IMR-90 (cell line): Measurements from ENCODE around the gene PTAR1. TPM values are rescaled to one million over a fixed set of nuclear protein-coding genes. Genes with fewer than 3 reads are reported as not detected.

Experiments used
- ATAC-seq: fragments of 200-7000 bp; cut with Tn5 transposase; 2 replicates; pipeline ENCODE4 v1.9.1; 2020; ENCODE audit warnings: low read depth, mild to moderate bottlenecking, moderate library complexity
- BruUV-seq: library from RNA; stranded (reverse); fragments of 400-500 nt; replicated peaks from 2 replicates; lab custom pipeline; 2021; lab: Mats Ljungman, UMichigan
- CTCF ChIA-PET: fragments of 300-600 bp; formaldehyde crosslinking; extraction: SDS; loops from one replicate; lab custom pipeline; 2021; ENCODE audit warnings: antibody characterized with exemption; lab: Yijun Ruan, JAX
- POLR2A ChIA-PET: fragments of 300-600 bp; sonication (Branson Sonifier 250); formaldehyde crosslinking; loops from one replicate; lab custom pipeline; 2022; ENCODE audit warnings: antibody characterized with exemption; ENCODE audit not compliant: unreplicated experiment; lab: Charles Lee
- DNase-seq: peaks from one replicate; pipeline ENCODE4 v3.0.0; 2013
- H2AFZ ChIP-seq: replicated peaks from 2 replicates; pipeline ENCODE3; 2013; ENCODE audit warnings: low read length, mild to moderate bottlenecking; ENCODE audit not compliant: poor library complexity
- H2AK5ac ChIP-seq: 2 replicates; pipeline ENCODE4 v1.6.1; 2013; ENCODE audit warnings: low read depth, low read length, inconsistent platforms
- H2AK9ac ChIP-seq: replicated peaks from 2 replicates; pipeline ENCODE3; 2013; ENCODE audit warnings: mild to moderate bottlenecking, low read depth, low read length, moderate library complexity; ENCODE audit not compliant: poor library complexity
- H2BK120ac ChIP-seq: 2 replicates; pipeline ENCODE4 v1.6.1; 2013; ENCODE audit warnings: low read depth, low read length, inconsistent platforms
- H2BK15ac ChIP-seq: 3 replicates; pipeline ENCODE4 v1.6.1; 2013; ENCODE audit warnings: low read depth, low read length, inconsistent platforms
- H2BK20ac ChIP-seq: 2 replicates; pipeline ENCODE4 v1.6.1; 2013; ENCODE audit warnings: low read depth, mild to moderate bottlenecking, inconsistent platforms, low read length, moderate library complexity
- H2BK5ac ChIP-seq: 2 replicates; pipeline ENCODE4 v1.6.1; 2013; ENCODE audit warnings: mild to moderate bottlenecking, low read depth, low read length, inconsistent platforms; ENCODE audit not compliant: poor library complexity, severe bottlenecking
- H3K14ac ChIP-seq: replicated peaks from 2 replicates; pipeline ENCODE4 v1.6.1; 2013; ENCODE audit warnings: low read depth, low read length, inconsistent platforms
- H3K18ac ChIP-seq: 2 replicates; pipeline ENCODE4 v1.6.1; 2013; ENCODE audit warnings: low read depth, low read length, control low read depth
- H3K23ac ChIP-seq: 2 replicates; pipeline ENCODE4 v1.6.1; 2013; ENCODE audit warnings: low read depth, low read length, inconsistent platforms
- H3K27ac ChIP-seq: 2 replicates; pipeline ENCODE4 v1.5.1; 2013; ENCODE audit warnings: mild to moderate bottlenecking, control low read depth, low read length; ENCODE audit not compliant: insufficient read depth
- H3K27me3 ChIP-seq: 2 replicates; pipeline ENCODE4 v1.6.1; 2013; ENCODE audit warnings: low read length; ENCODE audit not compliant: control insufficient read depth, insufficient read depth
- H3K36me3 ChIP-seq: 2 replicates; pipeline ENCODE4 v1.6.1; 2013; ENCODE audit warnings: low read length, mixed read lengths; ENCODE audit not compliant: control insufficient read depth, insufficient read depth
- H3K4ac ChIP-seq: 2 replicates; pipeline ENCODE4 v1.6.1; 2013; ENCODE audit warnings: low read depth, low read length, inconsistent platforms
- H3K4me1 ChIP-seq: 2 replicates; pipeline ENCODE4 v1.6.1; 2013; ENCODE audit warnings: low read length, mixed read lengths; ENCODE audit not compliant: control insufficient read depth, insufficient read depth
- H3K4me2 ChIP-seq: 2 replicates; pipeline ENCODE4 v1.6.1; 2013; ENCODE audit warnings: low read depth, mild to moderate bottlenecking, control low read depth, low read length, moderate library complexity
- H3K4me3 ChIP-seq: 2 replicates; pipeline ENCODE4 v1.5.1; 2013; ENCODE audit warnings: low read depth, mild to moderate bottlenecking, control low read depth, low read length, moderate library complexity; ENCODE audit not compliant: insufficient read depth
- H3K56ac ChIP-seq: 2 replicates; pipeline ENCODE4 v1.6.1; 2013; ENCODE audit warnings: low read length, inconsistent platforms; ENCODE audit not compliant: insufficient read depth; ENCODE audit errors: extremely low read depth
- H3K79me1 ChIP-seq, 2 experiments: 2 replicates each; pipeline ENCODE4 v1.6.1; 2013; ENCODE audit warnings: low read length in 2 of 2, inconsistent platforms in 1 of 2, low read depth in 1 of 2
- H3K9ac ChIP-seq: 2 replicates; pipeline ENCODE4 v1.6.1; 2013; ENCODE audit warnings: low read depth, low read length, control low read depth
- H3K9me1 ChIP-seq: 2 replicates; pipeline ENCODE4 v1.6.1; 2013; ENCODE audit warnings: low read length, inconsistent platforms; ENCODE audit not compliant: insufficient read depth
- H3K9me3 ChIP-seq: 2 replicates; pipeline ENCODE4 v1.6.1; 2013; ENCODE audit warnings: low read length; ENCODE audit not compliant: control insufficient read depth, insufficient read depth
- H4K20me1 ChIP-seq: 2 replicates; pipeline ENCODE4 v1.6.1; 2013; ENCODE audit warnings: low read length, inconsistent platforms; ENCODE audit not compliant: insufficient read depth
- H4K5ac ChIP-seq: 2 replicates; pipeline ENCODE4 v1.6.1; 2013; ENCODE audit warnings: mild to moderate bottlenecking, low read depth, low read length, control low read depth
- H4K8ac ChIP-seq, 2 experiments: 2 replicates each; pipeline ENCODE4 v1.6.1; 2013; ENCODE audit warnings: low read depth in 2 of 2, low read length in 2 of 2, control low read depth in 1 of 2, inconsistent platforms in 1 of 2
- H4K91ac ChIP-seq: 2 replicates; pipeline ENCODE4 v1.6.1; 2013; ENCODE audit warnings: low read depth, low read length, inconsistent platforms; ENCODE audit not compliant: insufficient read depth
- BHLHE40 ChIP-seq: fragments of 150-350 bp; IDR thresholded peaks from 2 replicates; pipeline ENCODE4 v1.6.1; 2016; ENCODE audit warnings: mild to moderate bottlenecking, low read depth, low read length
- CEBPB ChIP-seq: IDR thresholded peaks from 2 replicates; pipeline ENCODE4 v1.6.1; 2012; ENCODE audit warnings: low read depth, low read length, improper control_type of control experiment
- CHD1 ChIP-seq: IDR thresholded peaks from 2 replicates; pipeline ENCODE4 v1.6.1; 2012; ENCODE audit warnings: low read depth, low read length, improper control_type of control experiment
- MAFK ChIP-seq: IDR thresholded peaks from 2 replicates; pipeline ENCODE4 v1.6.1; 2012; ENCODE audit warnings: low read depth, low read length, improper control_type of control experiment
- MAZ ChIP-seq: IDR thresholded peaks from 2 replicates; pipeline ENCODE4 v1.6.1; 2012; ENCODE audit warnings: low read depth, mild to moderate bottlenecking, low read length, improper control_type of control experiment, moderate library complexity, borderline replicate concordance
- MXI1 ChIP-seq: IDR thresholded peaks from 2 replicates; pipeline ENCODE4 v1.6.1; 2012; ENCODE audit warnings: low read depth, mild to moderate bottlenecking, low read length, moderate library complexity, borderline replicate concordance
- POLR2A ChIP-seq: IDR thresholded peaks from 2 replicates; pipeline ENCODE4 v1.6.1; 2012; ENCODE audit warnings: mild to moderate bottlenecking, low read depth, low read length
- RAD21 ChIP-seq: IDR thresholded peaks from 2 replicates; pipeline ENCODE4 v1.6.1; 2012; ENCODE audit warnings: low read length, improper control_type of control experiment
- SMC3 ChIP-seq: fragments of 150-350 bp; IDR thresholded peaks from 2 replicates; pipeline ENCODE4 v1.6.1; 2016; ENCODE audit warnings: low read depth, mild to moderate bottlenecking, antibody characterized with exemption, low read length, moderate library complexity
- WGBS, 2 experiments: methylation state at CpG; one replicate each; pipeline versions ENCODE4 v1.1.5 to v1.1.7; 2013; ENCODE audit warnings: missing lambda C conversion rate in 2 of 2; ENCODE audit not compliant: insufficient read length in 1 of 2; ENCODE audit errors: extremely low coverage in 2 of 2; 5-methylcytosine and 5-hydroxymethylcytosine counted together
- dilution Hi-C: fragments of 300-500 bp; cut with HindIII; formaldehyde crosslinking; loops from one replicate; pipeline ENCODE4 v1.14.3; 2018; ENCODE audit warnings: low sequenced_read_pairs; ENCODE audit not compliant: unreplicated experiment
- in situ Hi-C: fragments of 300-500 bp; cut with MboI; formaldehyde crosslinking; loops from 3 replicates; pipeline ENCODE4 v1.14.3; 2019; ENCODE audit warnings: low sequenced_read_pairs, inconsistent platforms, mixed read lengths
- intact Hi-C: fragments of 100-400 bp; cut with micrococcal nuclease; formaldehyde crosslinking; loops from 2 replicates; pipeline ENCODE4 v1.10.0; 2022
- polyA plus RNA-seq, 3 experiments: library from polyadenylated mRNA; depleted of rRNA; stranded (reverse); fragments of >200 nt; gene quantifications; 2 replicates each; pipeline ENCODE4 v1.2.3, GENCODE V29; 2012; ENCODE audit warnings: low replicate concordance in 1 of 3
- total RNA-seq: library from RNA; depleted of rRNA; stranded (reverse); fragments of >200 nt; gene quantifications from 2 replicates; pipeline ENCODE4 v1.2.3, GENCODE V29; 2012
- TF ChIP-seq, protein P1 (sequence below): fragments of 150-350 bp; IDR thresholded peaks from 2 replicates; pipeline ENCODE4 v1.6.1; 2017; ENCODE audit warnings: mild to moderate bottlenecking, antibody characterized with exemption, low read length, low read depth
- TF ChIP-seq, protein P2 (sequence below): conservative IDR thresholded peaks from 2 replicates; pipeline ENCODE4 v1.5.1; 2012; ENCODE audit warnings: mild to moderate bottlenecking, low read depth, low read length, improper control_type of control experiment
- TF ChIP-seq, protein P3 (sequence below): fragments of 150-350 bp; IDR thresholded peaks from 2 replicates; pipeline ENCODE4 v1.6.1; 2016; ENCODE audit warnings: low read depth, mild to moderate bottlenecking, low read length, moderate library complexity, borderline replicate concordance

Gene PTAR1
- total and polyA plus RNA-seq, 2 of the 4 experiments (the other 2 are of a cell fraction): 10.6 to 110 TPM

DNA sequence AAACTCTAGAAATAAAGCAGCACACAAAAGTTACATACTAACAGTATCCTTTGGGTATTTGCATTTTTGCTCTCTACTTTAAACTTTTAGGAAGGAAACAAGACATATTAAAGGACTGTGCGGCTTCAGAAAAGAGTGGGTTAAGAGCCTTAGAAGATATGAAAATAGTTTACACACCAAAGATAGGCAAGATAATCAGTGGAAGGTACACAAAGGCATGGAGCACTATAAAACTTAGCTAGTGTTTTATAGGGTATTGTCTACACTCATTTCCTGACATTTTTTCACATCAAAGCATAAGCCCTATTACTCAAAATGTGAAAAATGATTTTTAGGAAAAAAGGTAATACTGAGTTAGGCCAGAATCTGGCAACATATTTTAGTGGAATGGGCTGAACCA lies 44.0 kb downstream of the PTAR1 start:
- in situ Hi-C loops: no loop called here
- Histone ChIP-seq H3K79me1 (peaks cover 3 to 18% of the 10 kb centered on the region in 2 experiments; a peak in 3 of 4 replicates), H3K14ac (no peak overlapping the region), H3K4me1 (peaks cover 4% of the 10 kb centered on the region), H2BK20ac (no peak overlapping the region), H3K56ac (no peak overlapping the region), H3K23ac (no peak overlapping the region), H2BK120ac (no peak overlapping the region), H4K8ac (no peak overlapping the region), H3K9me3 (no peaks in the 10 kb centered on the region; the same call in 1 of the 2 replicates), H3K4ac (no peak overlapping the region), H2AK9ac (no peak overlapping the region), H4K5ac (no peak overlapping the region), H3K4me2 (no peak overlapping the region), H4K91ac (no peak overlapping the region), H4K20me1 (no peaks in the 10 kb centered on the region), H2BK15ac (no peak overlapping the region), H3K18ac (no peak overlapping the region), H3K36me3 (peaks cover 3% of the 10 kb centered on the region), H2AFZ (no peak overlapping the region), H3K9me1 (peaks cover 7% of the 10 kb centered on the region; the same call in 1 of the 2 replicates), H3K9ac (no peak overlapping the region), H2BK5ac (no peak overlapping the region), H3K27me3 (no peaks in the 10 kb centered on the region), H3K4me3 (no peak overlapping the region), H2AK5ac (no peak overlapping the region), H3K27ac (no peak overlapping the region)
- POLR2A ChIA-PET: no interaction called here
- intact Hi-C loops: no loop called here
- no CpG with 5 or more reads among the region's 1 CpG for WGBS, 2 experiments
- ATAC-seq (no peak), DNase-seq (no peak)
- CTCF ChIA-PET: interaction anchor here (1.0 kb wide), 1 partner anchor 595 kb away, joined by 3 read pairs; no protein-coding TSS in a partner anchor
- dilution Hi-C loops: no loop called here
- no TSS peak for BruUV-seq
- TF ChIP-seq CHD1 (no peak), RAD21 (no peak), MXI1 (no peak), MAFK (no peak), MAZ (no peak), POLR2A (no peak), CEBPB (no peak), BHLHE40 (no peak), SMC3 (no peak)
- TF ChIP-seq, protein P1, sequence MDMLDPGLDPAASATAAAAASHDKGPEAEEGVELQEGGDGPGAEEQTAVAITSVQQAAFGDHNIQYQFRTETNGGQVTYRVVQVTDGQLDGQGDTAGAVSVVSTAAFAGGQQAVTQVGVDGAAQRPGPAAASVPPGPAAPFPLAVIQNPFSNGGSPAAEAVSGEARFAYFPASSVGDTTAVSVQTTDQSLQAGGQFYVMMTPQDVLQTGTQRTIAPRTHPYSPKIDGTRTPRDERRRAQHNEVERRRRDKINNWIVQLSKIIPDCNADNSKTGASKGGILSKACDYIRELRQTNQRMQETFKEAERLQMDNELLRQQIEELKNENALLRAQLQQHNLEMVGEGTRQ: no peak
- TF ChIP-seq, protein P2, sequence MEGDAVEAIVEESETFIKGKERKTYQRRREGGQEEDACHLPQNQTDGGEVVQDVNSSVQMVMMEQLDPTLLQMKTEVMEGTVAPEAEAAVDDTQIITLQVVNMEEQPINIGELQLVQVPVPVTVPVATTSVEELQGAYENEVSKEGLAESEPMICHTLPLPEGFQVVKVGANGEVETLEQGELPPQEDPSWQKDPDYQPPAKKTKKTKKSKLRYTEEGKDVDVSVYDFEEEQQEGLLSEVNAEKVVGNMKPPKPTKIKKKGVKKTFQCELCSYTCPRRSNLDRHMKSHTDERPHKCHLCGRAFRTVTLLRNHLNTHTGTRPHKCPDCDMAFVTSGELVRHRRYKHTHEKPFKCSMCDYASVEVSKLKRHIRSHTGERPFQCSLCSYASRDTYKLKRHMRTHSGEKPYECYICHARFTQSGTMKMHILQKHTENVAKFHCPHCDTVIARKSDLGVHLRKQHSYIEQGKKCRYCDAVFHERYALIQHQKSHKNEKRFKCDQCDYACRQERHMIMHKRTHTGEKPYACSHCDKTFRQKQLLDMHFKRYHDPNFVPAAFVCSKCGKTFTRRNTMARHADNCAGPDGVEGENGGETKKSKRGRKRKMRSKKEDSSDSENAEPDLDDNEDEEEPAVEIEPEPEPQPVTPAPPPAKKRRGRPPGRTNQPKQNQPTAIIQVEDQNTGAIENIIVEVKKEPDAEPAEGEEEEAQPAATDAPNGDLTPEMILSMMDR: no peak
- TF ChIP-seq, protein P3, sequence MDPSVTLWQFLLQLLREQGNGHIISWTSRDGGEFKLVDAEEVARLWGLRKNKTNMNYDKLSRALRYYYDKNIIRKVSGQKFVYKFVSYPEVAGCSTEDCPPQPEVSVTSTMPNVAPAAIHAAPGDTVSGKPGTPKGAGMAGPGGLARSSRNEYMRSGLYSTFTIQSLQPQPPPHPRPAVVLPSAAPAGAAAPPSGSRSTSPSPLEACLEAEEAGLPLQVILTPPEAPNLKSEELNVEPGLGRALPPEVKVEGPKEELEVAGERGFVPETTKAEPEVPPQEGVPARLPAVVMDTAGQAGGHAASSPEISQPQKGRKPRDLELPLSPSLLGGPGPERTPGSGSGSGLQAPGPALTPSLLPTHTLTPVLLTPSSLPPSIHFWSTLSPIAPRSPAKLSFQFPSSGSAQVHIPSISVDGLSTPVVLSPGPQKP: no peak
